22Rv1 (cell line): ENCODE data around the gene NXPH3.

Experiments used
- ZFX ChIP-seq: fragments of 450-650 bp; IDR thresholded peaks from 2 replicates; pipeline ENCODE4 v1.6.1; 2017; ENCODE audit warnings: antibody characterized with exemption, borderline replicate concordance
- TF ChIP-seq, protein P1 (sequence below): fragments of 450-650 bp; IDR thresholded peaks from 2 replicates; pipeline ENCODE4 v1.5.1; 2017; ENCODE audit warnings: mild to moderate bottlenecking

DNA sequence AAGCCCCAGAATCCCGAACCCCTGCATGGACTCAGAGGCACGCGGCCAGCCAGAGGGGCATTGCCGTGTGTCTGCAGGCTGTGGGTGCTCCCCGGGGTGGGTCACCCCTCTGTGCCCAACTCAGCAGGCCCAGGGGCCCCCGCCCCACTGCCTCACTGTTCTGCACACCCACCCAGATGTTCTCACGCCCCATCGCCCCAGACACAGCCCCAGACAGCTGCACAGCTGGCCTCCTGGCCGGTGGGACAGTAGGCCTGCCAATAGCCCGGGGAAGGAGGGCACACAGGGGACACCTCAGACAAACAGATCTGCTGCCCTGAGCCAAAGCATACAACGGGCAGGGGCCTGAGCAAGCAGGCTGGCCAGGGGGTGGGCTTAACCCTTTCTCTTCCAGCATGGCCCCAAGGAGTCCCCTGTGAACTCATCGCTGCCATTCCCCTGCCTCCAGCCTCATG is 27.6 kb upstream of the NXPH3 start:
- TF ChIP-seq, protein P1, sequence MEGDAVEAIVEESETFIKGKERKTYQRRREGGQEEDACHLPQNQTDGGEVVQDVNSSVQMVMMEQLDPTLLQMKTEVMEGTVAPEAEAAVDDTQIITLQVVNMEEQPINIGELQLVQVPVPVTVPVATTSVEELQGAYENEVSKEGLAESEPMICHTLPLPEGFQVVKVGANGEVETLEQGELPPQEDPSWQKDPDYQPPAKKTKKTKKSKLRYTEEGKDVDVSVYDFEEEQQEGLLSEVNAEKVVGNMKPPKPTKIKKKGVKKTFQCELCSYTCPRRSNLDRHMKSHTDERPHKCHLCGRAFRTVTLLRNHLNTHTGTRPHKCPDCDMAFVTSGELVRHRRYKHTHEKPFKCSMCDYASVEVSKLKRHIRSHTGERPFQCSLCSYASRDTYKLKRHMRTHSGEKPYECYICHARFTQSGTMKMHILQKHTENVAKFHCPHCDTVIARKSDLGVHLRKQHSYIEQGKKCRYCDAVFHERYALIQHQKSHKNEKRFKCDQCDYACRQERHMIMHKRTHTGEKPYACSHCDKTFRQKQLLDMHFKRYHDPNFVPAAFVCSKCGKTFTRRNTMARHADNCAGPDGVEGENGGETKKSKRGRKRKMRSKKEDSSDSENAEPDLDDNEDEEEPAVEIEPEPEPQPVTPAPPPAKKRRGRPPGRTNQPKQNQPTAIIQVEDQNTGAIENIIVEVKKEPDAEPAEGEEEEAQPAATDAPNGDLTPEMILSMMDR = no peak
- no peak for TF ChIP-seq ZFX
